ENCODE data around the gene PDCD11. TPM values are rescaled to one million over a fixed set of nuclear protein-coding genes. Genes with fewer than 3 reads are reported as not detected.

Gene PDCD11
- total RNA-seq, 1 experiment from 2014 or later, result 81.7 TPM

GRCh38 chr10:103473261-103473671, 76.8 kb downstream of the PDCD11 start:
- Mint-ChIP-seq H3K4me1 (ENCODE audit: insufficient read depth, unreplicated experiment) (no peaks in the 10 kb centered on the region), H3K36me3 (ENCODE audit: insufficient read depth, unreplicated experiment) (no peaks in the 10 kb centered on the region), H3K9me3 (ENCODE audit: unreplicated experiment) (no peaks in the 10 kb centered on the region), H3K27ac (ENCODE audit: low read depth, unreplicated experiment) (no peak overlapping the region), H3K27me3 (ENCODE audit: insufficient read depth, unreplicated experiment) (peaks cover 26% of the 10 kb centered on the region), H3K4me3 (ENCODE audit: unreplicated experiment) (no peak overlapping the region)
- TF ChIP-seq, protein P1, sequence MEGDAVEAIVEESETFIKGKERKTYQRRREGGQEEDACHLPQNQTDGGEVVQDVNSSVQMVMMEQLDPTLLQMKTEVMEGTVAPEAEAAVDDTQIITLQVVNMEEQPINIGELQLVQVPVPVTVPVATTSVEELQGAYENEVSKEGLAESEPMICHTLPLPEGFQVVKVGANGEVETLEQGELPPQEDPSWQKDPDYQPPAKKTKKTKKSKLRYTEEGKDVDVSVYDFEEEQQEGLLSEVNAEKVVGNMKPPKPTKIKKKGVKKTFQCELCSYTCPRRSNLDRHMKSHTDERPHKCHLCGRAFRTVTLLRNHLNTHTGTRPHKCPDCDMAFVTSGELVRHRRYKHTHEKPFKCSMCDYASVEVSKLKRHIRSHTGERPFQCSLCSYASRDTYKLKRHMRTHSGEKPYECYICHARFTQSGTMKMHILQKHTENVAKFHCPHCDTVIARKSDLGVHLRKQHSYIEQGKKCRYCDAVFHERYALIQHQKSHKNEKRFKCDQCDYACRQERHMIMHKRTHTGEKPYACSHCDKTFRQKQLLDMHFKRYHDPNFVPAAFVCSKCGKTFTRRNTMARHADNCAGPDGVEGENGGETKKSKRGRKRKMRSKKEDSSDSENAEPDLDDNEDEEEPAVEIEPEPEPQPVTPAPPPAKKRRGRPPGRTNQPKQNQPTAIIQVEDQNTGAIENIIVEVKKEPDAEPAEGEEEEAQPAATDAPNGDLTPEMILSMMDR (IDR thresholded peaks at IDR 0.05; ENCODE audit: unreplicated experiment), result no peak
- ChIA-PET CTCF (interaction anchor here (6.1 kb wide), 1 partner anchor 12 kb away, joined by 26 read pairs; no protein-coding TSS in a partner anchor), POLR2A (no interaction called here)
- DNase-seq (ENCODE audit: unreplicated experiment), result no peak
- BruUV-seq (replicated peaks), result no TSS peak
- intact Hi-C loops (cut with micrococcal nuclease), result no loop called here

GRCh38 chr10:103474077-103474476, 77.7 kb downstream of the PDCD11 start:
- Mint-ChIP-seq H3K9me3 (ENCODE audit: unreplicated experiment) (no peaks in the 10 kb centered on the region), H3K27ac (ENCODE audit: low read depth, unreplicated experiment) (no peak overlapping the region), H3K36me3 (ENCODE audit: insufficient read depth, unreplicated experiment) (no peaks in the 10 kb centered on the region), H3K4me3 (ENCODE audit: unreplicated experiment) (no peak overlapping the region), H3K27me3 (ENCODE audit: insufficient read depth, unreplicated experiment) (peaks cover 18% of the 10 kb centered on the region), H3K4me1 (ENCODE audit: insufficient read depth, unreplicated experiment) (peaks cover under 1% of the 10 kb centered on the region)
- intact Hi-C loops (cut with micrococcal nuclease), result no loop called here
- no peak for DNase-seq (ENCODE audit: unreplicated experiment)
- CTCF ChIA-PET, result interaction anchor here (6.1 kb wide), 1 partner anchor 11 kb away, joined by 26 read pairs; no protein-coding TSS in a partner anchor
- TF ChIP-seq, protein P1 (IDR thresholded peaks at IDR 0.05; ENCODE audit: unreplicated experiment), result no peak
- BruUV-seq (replicated peaks), result no TSS peak
- POLR2A ChIA-PET, result no interaction called here

GRCh38 chr10:103475437-103475836, 79.0 kb downstream of the PDCD11 start:
- ChIA-PET CTCF (interaction anchor here (6.1 kb wide), 1 partner anchor 10 kb away, joined by 26 read pairs; no protein-coding TSS in a partner anchor), POLR2A (interaction anchor here (0.7 to 0.8 kb wide), 2 partner anchors 9 to 15 kb away, joined by 3 read pairs; no protein-coding TSS in a partner anchor)
- BruUV-seq (replicated peaks), result no TSS peak
- TF ChIP-seq, protein P1 (IDR thresholded peaks at IDR 0.05; ENCODE audit: unreplicated experiment), result no peak
- H3K4me1 Mint-ChIP-seq (ENCODE audit: insufficient read depth, unreplicated experiment), result peaks cover 9% of the 10 kb centered on the region
- H3K27me3 Mint-ChIP-seq (ENCODE audit: insufficient read depth, unreplicated experiment), result peaks cover 5% of the 10 kb centered on the region
- H3K36me3 Mint-ChIP-seq (ENCODE audit: insufficient read depth, unreplicated experiment), result no peaks in the 10 kb centered on the region
- H3K4me3 Mint-ChIP-seq (ENCODE audit: unreplicated experiment), result no peak overlapping the region
- H3K27ac Mint-ChIP-seq (ENCODE audit: low read depth, unreplicated experiment), result no peak overlapping the region
- DNase-seq (ENCODE audit: unreplicated experiment), result no peak
- H3K9me3 Mint-ChIP-seq (ENCODE audit: unreplicated experiment), result no peaks in the 10 kb centered on the region
- intact Hi-C loops (cut with micrococcal nuclease), result no loop called here

- Mint-ChIP-seq H3K27me3 (ENCODE audit: insufficient read depth, unreplicated experiment) (no peaks in the 10 kb centered on the region), H3K27ac (ENCODE audit: low read depth, unreplicated experiment) (no peak overlapping the region), H3K4me3 (ENCODE audit: unreplicated experiment) (no peak overlapping the region), H3K4me1 (ENCODE audit: insufficient read depth, unreplicated experiment) (peaks cover 9% of the 10 kb centered on the region), H3K9me3 (ENCODE audit: unreplicated experiment) (no peaks in the 10 kb centered on the region), H3K36me3 (ENCODE audit: insufficient read depth, unreplicated experiment) (no peaks in the 10 kb centered on the region)
- POLR2A ChIA-PET, result interaction anchor here (0.7 kb wide), 1 partner anchor 14 kb away, joined by 3 read pairs; no protein-coding TSS in a partner anchor
- intact Hi-C loops (cut with micrococcal nuclease), result no loop called here
- CTCF ChIA-PET, result interaction anchor here (0.9 to 6.1 kb wide), 3 partner anchors 9 to 73 kb away, joined by 3 to 26 read pairs (median 3); no protein-coding TSS in a partner anchor
- TF ChIP-seq, protein P1 (IDR thresholded peaks at IDR 0.05; ENCODE audit: unreplicated experiment), result no peak
- no peak for DNase-seq (ENCODE audit: unreplicated experiment)
- no TSS peak for BruUV-seq (replicated peaks)
Measured at GRCh38 chr10:103476046-103476768, 79.8 kb downstream of the PDCD11 start.

All from MCF 10A (cell line).